ENCODE results near the gene CST9L. TPM values are rescaled to one million over a fixed set of nuclear protein-coding genes. Genes with fewer than 3 reads are reported as not detected.

The CST9L gene
- total and polyA plus RNA-seq, 10 of the 15 experiments (the other 5 are each of a cell fraction or from before 2014, with no cell fraction given), result not detected

GRCh38 chr20:23570178-23570760 is 2.0 kb upstream of the CST9L start (continued):
- no peak for TF ChIP-seq YY1 (IDR thresholded peaks at IDR 0.05; ENCODE audit: low read depth, low read length)
- TF ChIP-seq PAX8 (IDR thresholded peaks at IDR 0.05), result no peak
- no peak for TF ChIP-seq SMAD1 (IDR thresholded peaks at IDR 0.05; ENCODE audit: low read depth, partially characterized antibody)
- no peak for TF ChIP-seq KLF5 (IDR thresholded peaks at IDR 0.05; ENCODE audit: partially characterized antibody)
- no peak for TF ChIP-seq NR2C2 (IDR thresholded peaks at IDR 0.05; ENCODE audit: borderline replicate concordance, control insufficient read depth, insufficient read length, low read depth)

- no peak for TF ChIP-seq NFIC (IDR thresholded peaks at IDR 0.05; ENCODE audit: low read depth, low read length)
- no peak for TF ChIP-seq FOS (IDR thresholded peaks at IDR 0.05; ENCODE audit: borderline replicate concordance, extremely low read depth, insufficient read length)
- no peak for TF ChIP-seq ZZZ3 (IDR thresholded peaks at IDR 0.05; ENCODE audit: control insufficient read depth, insufficient read length, low read depth)
- no peak for TF ChIP-seq HSF1 (IDR thresholded peaks at IDR 0.05; ENCODE audit: low read depth, low read length)
- no peak for TF ChIP-seq NFYA (IDR thresholded peaks at IDR 0.05; ENCODE audit: borderline replicate concordance, low read depth, low read length)
- TF ChIP-seq FOXM1 (IDR thresholded peaks at IDR 0.05; ENCODE audit: low read depth, low read length), result no peak
- TF ChIP-seq SRF (IDR thresholded peaks at IDR 0.05; ENCODE audit: low read depth in 2 of 2, low read length in 2 of 2), result no peak
- TF ChIP-seq NFXL1 (IDR thresholded peaks at IDR 0.05; ENCODE audit: borderline replicate concordance), result no peak
- TF ChIP-seq E4F1 (IDR thresholded peaks at IDR 0.05; ENCODE audit: borderline replicate concordance, partially characterized antibody), result no peak
- TF ChIP-seq POLR2A (IDR thresholded peaks at IDR 0.05; ENCODE audit: low read depth, low read length), result no peak
- no peak for TF ChIP-seq SP1 (IDR thresholded peaks at IDR 0.05; ENCODE audit: low read depth, low read length)
- no peak for TF ChIP-seq IRF3 (IDR thresholded peaks at IDR 0.05)
- TF ChIP-seq RELA (IDR thresholded peaks at IDR 0.05; ENCODE audit: borderline replicate concordance, partially characterized antibody), result no peak
- no peak for TF ChIP-seq NR2C1 (IDR thresholded peaks at IDR 0.05)
- H3K79me2 ChIP-seq (ENCODE audit: control insufficient read depth, insufficient read depth, low read length), result no peaks in the 10 kb centered on the region
- H2AFZ ChIP-seq (ENCODE audit: control insufficient read depth, low read depth, low read length), result no peak overlapping the region
- no peaks in the 10 kb centered on the region; a peak in 2 of 4 replicates for H3K27me3 ChIP-seq (replicated peaks in 1 of 2; ENCODE audit: control insufficient read depth in 2 of 2, insufficient read depth in 2 of 2, low read length in 1 of 2)
- SMC1A ChIA-PET (ENCODE audit: uncharacterized antibody, unreplicated experiment), result no interaction called here
- intact Hi-C loops (cut with micrococcal nuclease; ENCODE audit: unreplicated experiment), result no loop called here
- H3K4me1 ChIP-seq (ENCODE audit: control insufficient read depth, insufficient read depth, low read length), result no peaks in the 10 kb centered on the region
- in situ Hi-C loops (cut with MboI), result no loop called here
- H3K4me3 ChIP-seq, result no peak overlapping the region
- CTCF ChIA-PET, result no interaction called here
- WGBS (ENCODE audit: insufficient coverage, insufficient replicate concordance, low lambda C conversion rate, missing lambda C conversion rate), result 0% methylated on average over 1 of the region's 1 CpG
- RAD21 ChIA-PET (ENCODE audit: unreplicated experiment), result no interaction called here
- no peaks in the 10 kb centered on the region for H3K9me3 ChIP-seq (replicated peaks; ENCODE audit: control insufficient read depth, insufficient read depth, low read length)
- no peaks in the 10 kb centered on the region for H4K20me1 ChIP-seq (ENCODE audit: control insufficient read depth, insufficient read depth)
- H3K36me3 ChIP-seq (ENCODE audit: control insufficient read depth in 2 of 2, insufficient read depth in 2 of 2, low read length in 1 of 2), result no peaks in the 10 kb centered on the region
- DNase-seq (ENCODE audit: low read depth, low spot score) (no peak), ATAC-seq (no peak), FAIRE-seq (no peak)
- POLR2A ChIA-PET, result no interaction called here
- H3K27ac ChIP-seq (ENCODE audit: control insufficient read depth, insufficient read depth), result no peak overlapping the region
- no TSS peak for BruUV-seq (replicated peaks)
- H3K9ac ChIP-seq (ENCODE audit: control insufficient read depth, insufficient read depth, low read length), result no peak overlapping the region
- H3K4me2 ChIP-seq (ENCODE audit: control insufficient read depth, insufficient read depth), result no peak overlapping the region
These were observed 1.3 kb upstream of the CST9L start for GRCh38 chr20:23569570-23569969.
